MCF 10A (cell line): ENCODE measurements around the gene CSMD2. TPM values are rescaled to one million over a fixed set of nuclear protein-coding genes. Genes with fewer than 3 reads are reported as not detected.

Source experiments
- BruUV-seq: library from RNA; stranded (reverse); fragments of 400-500 nt; replicated peaks from 2 replicates; lab custom pipeline; 2021; lab: Mats Ljungman, UMichigan
- CTCF ChIA-PET: fragments of 300-600 bp; sonication (Branson Sonifier 250); formaldehyde crosslinking; extraction: SDS; loops from one replicate; lab custom pipeline; 2021; ENCODE audit warnings: antibody characterized with exemption, inconsistent platforms; lab: Yijun Ruan, JAX
- POLR2A ChIA-PET: fragments of 300-600, 350-650 bp; sonication (Branson Sonifier 250); formaldehyde crosslinking; extraction: SDS; loops from one replicate; lab custom pipeline; 2020; ENCODE audit warnings: antibody characterized with exemption, inconsistent platforms; lab: Yijun Ruan, JAX
- DNase-seq: peaks from one replicate; pipeline ENCODE4 v3.0.0-alpha.2; 2018; ENCODE audit not compliant: unreplicated experiment
- H3K27ac Mint-ChIP-seq: one replicate; pipeline ENCODE4 v1.8.0; 2022; ENCODE audit warnings: mild to moderate bottlenecking, low read depth, mixed read lengths; ENCODE audit not compliant: unreplicated experiment
- H3K27me3 Mint-ChIP-seq: one replicate; pipeline ENCODE4 v1.8.0; 2022; ENCODE audit warnings: mixed read lengths; ENCODE audit not compliant: insufficient read depth, unreplicated experiment
- H3K36me3 Mint-ChIP-seq: one replicate; pipeline ENCODE4 v1.8.0; 2022; ENCODE audit warnings: mild to moderate bottlenecking, moderate library complexity, mixed read lengths; ENCODE audit not compliant: insufficient read depth, unreplicated experiment
- H3K4me1 Mint-ChIP-seq: one replicate; pipeline ENCODE4 v1.8.0; 2022; ENCODE audit warnings: mixed read lengths; ENCODE audit not compliant: insufficient read depth, unreplicated experiment
- H3K4me3 Mint-ChIP-seq: one replicate; pipeline ENCODE4 v1.8.0; 2022; ENCODE audit warnings: mild to moderate bottlenecking, moderate library complexity, mixed read lengths; ENCODE audit not compliant: unreplicated experiment
- H3K9me3 Mint-ChIP-seq: one replicate; pipeline ENCODE4 v1.8.0; 2022; ENCODE audit warnings: mixed read lengths; ENCODE audit not compliant: unreplicated experiment
- intact Hi-C: fragments of 100-400 bp; cut with micrococcal nuclease; formaldehyde crosslinking; loops from 2 replicates; pipeline ENCODE4 v1.14.1; 2022
- total RNA-seq: library from RNA; stranded (reverse); gene quantifications from 2 replicates; pipeline ENCODE4 v1.2.3, GENCODE V29; 2022
- TF ChIP-seq, protein P1 (sequence below): fragments of 200-600 bp; IDR thresholded peaks from one replicate; pipeline ENCODE4 v1.8.0; 2022; ENCODE audit warnings: antibody characterized with exemption, mild to moderate bottlenecking; ENCODE audit not compliant: unreplicated experiment

The CSMD2 gene
- total RNA-seq, 1 experiment from 2014 or later, result not detected

DNA sequence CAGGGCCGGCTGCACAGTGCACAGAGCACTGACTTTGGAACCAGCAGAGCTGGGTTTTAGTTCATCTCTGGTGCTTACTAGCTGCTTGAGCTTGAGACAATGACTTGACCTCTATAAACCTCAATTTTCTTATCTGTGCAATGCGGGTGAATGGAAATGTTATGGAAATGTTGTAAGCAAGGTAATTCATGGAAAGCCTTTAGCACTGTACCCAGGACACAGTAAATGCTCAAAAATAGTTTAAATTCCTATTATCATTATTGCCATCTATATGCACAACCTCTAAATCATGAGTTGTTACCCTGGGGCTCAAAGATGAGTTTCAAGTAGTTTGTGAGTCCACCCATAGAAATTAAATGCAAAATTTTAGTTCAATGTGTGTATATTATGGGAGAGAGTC, 99.5 kb downstream of the CSMD2 start:
- intact Hi-C loops, result no loop called here

DNA sequence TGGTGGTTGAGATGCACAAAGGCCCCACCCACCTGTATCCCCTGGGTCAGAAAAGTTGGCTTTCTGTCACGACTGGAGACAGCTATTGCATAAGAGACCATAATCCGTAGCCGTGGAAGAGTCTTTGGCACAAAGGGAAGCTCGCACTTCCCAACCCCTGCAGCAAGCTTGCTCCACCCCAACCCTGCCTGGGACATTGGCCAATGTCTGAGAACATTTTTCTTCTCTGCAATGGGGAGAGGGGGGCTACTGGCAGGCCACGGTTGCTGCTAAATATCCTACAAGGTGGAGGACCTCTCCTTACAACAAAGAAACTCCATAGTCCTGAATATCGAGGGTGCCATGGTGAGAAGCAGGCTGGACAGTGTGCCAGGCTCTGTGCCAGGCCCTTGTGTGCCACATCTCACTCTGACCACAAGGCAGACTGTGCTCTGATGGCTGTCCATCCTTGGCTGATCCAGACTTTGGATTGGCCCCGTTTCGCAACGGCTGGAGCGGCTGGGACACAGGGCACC, 104.1 kb downstream of the CSMD2 start:
- Mint-ChIP-seq H3K27me3 (no peaks in the 10 kb centered on the region), H3K4me1 (no peaks in the 10 kb centered on the region), H3K36me3 (no peaks in the 10 kb centered on the region), H3K9me3 (peaks cover 39% of the 10 kb centered on the region), H3K27ac (no peak overlapping the region), H3K4me3 (no peak overlapping the region)
- TF ChIP-seq, protein P1, sequence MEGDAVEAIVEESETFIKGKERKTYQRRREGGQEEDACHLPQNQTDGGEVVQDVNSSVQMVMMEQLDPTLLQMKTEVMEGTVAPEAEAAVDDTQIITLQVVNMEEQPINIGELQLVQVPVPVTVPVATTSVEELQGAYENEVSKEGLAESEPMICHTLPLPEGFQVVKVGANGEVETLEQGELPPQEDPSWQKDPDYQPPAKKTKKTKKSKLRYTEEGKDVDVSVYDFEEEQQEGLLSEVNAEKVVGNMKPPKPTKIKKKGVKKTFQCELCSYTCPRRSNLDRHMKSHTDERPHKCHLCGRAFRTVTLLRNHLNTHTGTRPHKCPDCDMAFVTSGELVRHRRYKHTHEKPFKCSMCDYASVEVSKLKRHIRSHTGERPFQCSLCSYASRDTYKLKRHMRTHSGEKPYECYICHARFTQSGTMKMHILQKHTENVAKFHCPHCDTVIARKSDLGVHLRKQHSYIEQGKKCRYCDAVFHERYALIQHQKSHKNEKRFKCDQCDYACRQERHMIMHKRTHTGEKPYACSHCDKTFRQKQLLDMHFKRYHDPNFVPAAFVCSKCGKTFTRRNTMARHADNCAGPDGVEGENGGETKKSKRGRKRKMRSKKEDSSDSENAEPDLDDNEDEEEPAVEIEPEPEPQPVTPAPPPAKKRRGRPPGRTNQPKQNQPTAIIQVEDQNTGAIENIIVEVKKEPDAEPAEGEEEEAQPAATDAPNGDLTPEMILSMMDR, result no peak
- POLR2A ChIA-PET, result no interaction called here
- CTCF ChIA-PET, result no interaction called here
- no peak for DNase-seq
- intact Hi-C loops, result no loop called here
- no TSS peak for BruUV-seq

More for the DNA sequence above, 99.5 kb downstream of the CSMD2 start:
- no peak for DNase-seq
- Mint-ChIP-seq H3K4me1 (no peaks in the 10 kb centered on the region), H3K4me3 (no peak overlapping the region), H3K27me3 (no peaks in the 10 kb centered on the region), H3K36me3 (no peaks in the 10 kb centered on the region), H3K27ac (no peak overlapping the region), H3K9me3 (peaks cover 23% of the 10 kb centered on the region)
- ChIA-PET POLR2A (no interaction called here), CTCF (no interaction called here)
- BruUV-seq, result no TSS peak
- TF ChIP-seq, protein P1, result no peak

DNA sequence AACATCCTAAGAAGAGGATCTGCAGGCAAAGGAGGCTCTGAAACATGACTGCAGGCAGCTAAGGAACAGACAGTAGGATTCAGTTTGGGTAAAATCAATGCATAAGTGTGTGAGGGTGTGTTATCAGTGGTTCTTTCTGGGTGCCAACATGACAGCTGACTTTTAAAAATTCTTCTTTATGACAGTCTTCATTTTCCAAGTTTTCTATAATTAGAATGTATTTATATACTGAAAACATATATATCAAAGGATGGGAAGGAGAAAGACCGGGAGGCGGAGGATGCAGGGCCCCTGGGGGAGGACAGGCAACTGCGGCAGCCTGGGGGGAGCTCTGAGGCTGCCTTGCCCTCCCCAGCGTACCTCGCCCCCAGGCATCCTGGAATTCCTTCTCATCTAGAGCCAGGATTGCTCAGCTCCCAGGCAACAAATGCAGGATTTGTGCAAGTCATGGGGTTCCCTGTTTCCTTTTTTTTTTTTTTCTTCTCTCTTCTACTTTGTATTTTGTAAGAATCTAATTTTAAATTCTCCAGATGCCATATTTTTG, 104.8 kb downstream of the CSMD2 start:
- ChIA-PET POLR2A (no interaction called here), CTCF (interaction anchor here (0.8 kb wide), 1 partner anchor 458 kb away, joined by 3 read pairs; no protein-coding TSS in a partner anchor)
- Mint-ChIP-seq H3K4me3 (no peak overlapping the region), H3K27ac (no peak overlapping the region), H3K27me3 (no peaks in the 10 kb centered on the region), H3K9me3 (peaks cover 43% of the 10 kb centered on the region), H3K36me3 (no peaks in the 10 kb centered on the region), H3K4me1 (no peaks in the 10 kb centered on the region)
- intact Hi-C loops, result no loop called here
- BruUV-seq, result no TSS peak
- DNase-seq, result no peak
- TF ChIP-seq, protein P1, result no peak

DNA sequence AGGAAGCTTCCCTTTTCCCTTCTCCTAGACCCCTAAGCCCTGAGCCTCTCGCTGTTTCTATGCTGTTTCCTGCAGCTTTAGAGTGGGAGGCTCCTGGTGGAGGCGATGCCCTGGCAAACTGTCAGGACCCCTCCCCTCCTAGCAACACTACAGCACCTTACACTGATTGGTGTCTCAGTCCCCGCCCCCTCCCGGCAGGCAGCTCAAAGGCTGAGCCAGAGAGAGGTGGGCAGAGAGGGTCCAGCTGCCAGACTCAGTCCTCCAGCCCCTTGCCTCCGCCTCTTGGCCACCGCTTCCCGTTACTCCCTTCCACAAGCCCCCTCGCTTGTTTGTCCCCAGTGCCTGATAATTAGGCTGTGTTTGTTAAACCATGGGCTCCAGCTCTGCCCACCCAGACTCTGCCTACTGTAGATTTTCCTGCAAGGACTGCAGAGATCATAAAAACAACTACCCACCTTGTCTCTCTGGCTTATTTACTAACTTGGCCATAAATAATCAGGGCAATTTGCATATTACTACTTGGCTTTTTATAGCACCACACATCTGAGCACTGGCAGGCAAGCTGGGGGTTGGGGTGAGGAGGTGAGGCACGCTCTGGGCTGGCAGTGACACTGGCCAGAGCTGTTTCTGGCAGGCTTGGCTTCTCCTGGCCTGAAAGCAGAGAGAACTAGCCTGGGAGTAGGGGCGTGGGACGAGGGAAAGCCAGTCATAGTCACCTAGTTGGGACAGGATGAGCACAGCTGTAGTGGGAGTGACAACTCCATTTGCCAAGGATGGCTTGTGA, 107.5 kb downstream of the CSMD2 start:
- TF ChIP-seq, protein P1, result no peak
- Mint-ChIP-seq H3K36me3 (no peaks in the 10 kb centered on the region), H3K27ac (no peak overlapping the region), H3K4me1 (no peaks in the 10 kb centered on the region), H3K27me3 (no peaks in the 10 kb centered on the region), H3K9me3 (peaks cover 49% of the 10 kb centered on the region), H3K4me3 (no peak overlapping the region)
- no TSS peak for BruUV-seq
- ChIA-PET POLR2A (interaction anchor here (0.5 kb wide), 1 partner anchor 474 kb away, joined by 3 read pairs; no protein-coding TSS in a partner anchor), CTCF (interaction anchor here (0.6 kb wide), 1 partner anchor 33 kb away, joined by 3 read pairs; no protein-coding TSS in a partner anchor)
- intact Hi-C loops, result no loop called here
- DNase-seq, result no peak
